Neural progenitor cell (in vitro differentiated cells): ENCODE data around the gene HAUS8. TPM values are rescaled to one million over a fixed set of nuclear protein-coding genes. Genes with fewer than 3 reads are reported as not detected.

ENCODE experiments used
- DNase-seq: peaks from one replicate; pipeline ENCODE4 v3.0.0-alpha.2; 2016; ENCODE audit warnings: low spot score
- H2AFZ ChIP-seq: fragments of 200-600 bp; sonication (generic); replicated peaks from 2 replicates; pipeline ENCODE4 v1.6.1; 2016; ENCODE audit warnings: antibody characterized with exemption
- H3F3A ChIP-seq: fragments of 200-600 bp; sonication (generic); 2 replicates; pipeline ENCODE4 v1.6.1; 2016; ENCODE audit warnings: antibody characterized with exemption, low read depth
- H3K27ac ChIP-seq: fragments of 200-600 bp; sonication (generic); 2 replicates; pipeline ENCODE4 v1.5.1; 2016; ENCODE audit warnings: mild to moderate bottlenecking
- H3K27me3 ChIP-seq: fragments of 200-600 bp; sonication (generic); 2 replicates; pipeline ENCODE4 v1.6.1; 2016; ENCODE audit warnings: mild to moderate bottlenecking, moderate library complexity
- H3K36me3 ChIP-seq: fragments of 200-600 bp; sonication (generic); 2 replicates; pipeline ENCODE4 v1.5.1; 2016
- H3K4me1 ChIP-seq: fragments of 200-600 bp; sonication (generic); 2 replicates; pipeline ENCODE4 v1.6.1; 2016; ENCODE audit warnings: mixed run types
- H3K4me2 ChIP-seq: fragments of 200-600 bp; sonication (generic); 2 replicates; pipeline ENCODE4 v1.6.1; 2016
- H3K4me3 ChIP-seq: fragments of 200-600 bp; sonication (generic); 2 replicates; pipeline ENCODE4 v1.5.1; 2016
- H3K79me2 ChIP-seq: fragments of 200-600 bp; sonication (generic); 2 replicates; pipeline ENCODE4 v1.6.1; 2016; ENCODE audit warnings: low read depth
- H3K9ac ChIP-seq: fragments of 200-600 bp; sonication (generic); 2 replicates; pipeline ENCODE4 v1.6.1; 2016
- H3K9me3 ChIP-seq: fragments of 200-600 bp; sonication (generic); 2 replicates; pipeline ENCODE4 v1.5.1; 2016; ENCODE audit warnings: low read depth
- H4K20me1 ChIP-seq: fragments of 200-600 bp; sonication (generic); 2 replicates; pipeline ENCODE4 v1.6.1; 2016; ENCODE audit warnings: low read depth
- H3K27ac Mint-ChIP-seq: 3 replicates; pipeline ENCODE4 v1.8.0; 2021; ENCODE audit warnings: mixed read lengths
- H3K27me3 Mint-ChIP-seq: 2 replicates; pipeline ENCODE4 v1.8.0; 2022; ENCODE audit warnings: low read depth, mild to moderate bottlenecking, inconsistent platforms, moderate library complexity, mixed read lengths; ENCODE audit not compliant: insufficient read depth
- H3K36me3 Mint-ChIP-seq: 3 replicates; pipeline ENCODE4 v1.8.0; 2021; ENCODE audit warnings: mixed read lengths
- H3K4me1 Mint-ChIP-seq: 3 replicates; pipeline ENCODE4 v1.8.0; 2021; ENCODE audit warnings: mixed read lengths
- H3K4me3 Mint-ChIP-seq: 3 replicates; pipeline ENCODE4 v1.8.0; 2021; ENCODE audit warnings: mild to moderate bottlenecking, moderate library complexity, mixed read lengths
- H3K9me3 Mint-ChIP-seq: 3 replicates; pipeline ENCODE4 v1.8.0; 2020; ENCODE audit warnings: mixed read lengths
- CTCF ChIP-seq: fragments of 200-600 bp; sonication (generic); IDR thresholded peaks from 2 replicates; pipeline ENCODE4 v1.5.1; 2017; ENCODE audit warnings: antibody characterized with exemption, mild to moderate bottlenecking
- EZH2 ChIP-seq: fragments of 200-600 bp; sonication (generic); IDR thresholded peaks from 2 replicates; pipeline ENCODE4 v1.6.1; 2017; ENCODE audit warnings: antibody characterized with exemption, mild to moderate bottlenecking, moderate library complexity
- EZH2phosphoT487 ChIP-seq: fragments of 200-600 bp; sonication (generic); IDR thresholded peaks from 2 replicates; pipeline ENCODE4 v1.6.1; 2017; ENCODE audit warnings: antibody characterized with exemption
- total RNA-seq: library from RNA; depleted of rRNA; stranded (reverse); fragments of >200 nt; gene quantifications from 2 replicates; pipeline ENCODE4 v1.2.3, GENCODE V29; 2015; ENCODE audit warnings: low replicate concordance

HAUS8 gene
- total RNA-seq, 1 donor from 2014 or later, result 15.6 TPM

DNA sequence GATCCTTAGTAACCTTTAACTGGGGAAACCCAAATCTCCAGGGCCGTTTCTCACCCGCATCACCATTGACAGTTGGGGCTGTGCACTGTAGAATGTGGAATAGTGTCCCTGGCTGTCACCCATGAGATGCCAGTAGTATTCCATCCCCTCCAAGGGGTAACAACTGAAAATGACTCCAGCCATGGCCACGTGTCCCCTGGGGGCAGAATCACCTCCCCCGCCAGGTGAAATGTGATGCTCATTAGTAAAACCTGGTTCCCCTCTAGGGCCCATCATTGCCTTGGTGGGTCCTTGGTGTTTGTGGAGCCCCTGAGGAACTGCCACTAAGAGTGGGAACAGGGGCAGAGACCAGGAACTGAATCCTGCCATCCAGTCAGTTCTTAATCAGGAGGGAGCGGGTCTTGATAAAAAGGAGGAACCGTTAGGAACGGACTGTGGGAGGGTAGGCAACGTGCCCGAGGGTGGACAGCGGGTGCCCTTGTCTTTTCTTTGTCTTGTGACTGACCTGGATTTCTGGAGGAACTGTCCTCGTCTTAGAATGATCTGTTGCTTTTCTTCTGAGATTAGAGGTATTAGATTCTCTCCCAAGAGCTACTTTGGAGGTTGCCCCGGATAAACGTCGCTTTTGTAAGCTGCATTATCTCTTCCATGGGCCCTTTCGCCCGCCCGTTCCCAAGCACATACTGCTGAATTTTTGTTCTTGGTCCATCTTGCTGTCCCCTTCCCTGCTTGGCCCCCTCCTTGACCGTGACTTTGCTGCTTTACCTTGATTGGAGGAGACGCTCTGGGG lies 3.9 kb upstream of the HAUS8 start:
- DNase-seq, result peak; percentile 51
- peaks cover 50% of the 10 kb centered on the region for H3K4me1 Mint-ChIP-seq
- peaks cover 24% of the 10 kb centered on the region for H3K4me1 ChIP-seq
- no peak overlapping the region for H2AFZ ChIP-seq
- TF ChIP-seq EZH2, result no peak
- no peak for TF ChIP-seq CTCF
- H3K79me2 ChIP-seq, result peaks cover 67% of the 10 kb centered on the region
- no peak overlapping the region for H3K27ac ChIP-seq
- no peak overlapping the region for H3K9ac ChIP-seq
- no peaks in the 10 kb centered on the region for H3K9me3 Mint-ChIP-seq
- H3K9me3 ChIP-seq, result no peaks in the 10 kb centered on the region
- H3K36me3 Mint-ChIP-seq, result peaks cover 4% of the 10 kb centered on the region
- peaks cover 8% of the 10 kb centered on the region for H3K27me3 ChIP-seq
- H3K27me3 Mint-ChIP-seq, result peaks cover 6% of the 10 kb centered on the region
- H3K4me3 Mint-ChIP-seq, result peak overlapping the region; percentile 79
- H3K4me3 ChIP-seq, result peak overlapping the region; percentile 15
- H3K27ac Mint-ChIP-seq, result peak overlapping the region; percentile 76
- H3K36me3 ChIP-seq, result no peaks in the 10 kb centered on the region
- peak overlapping the region; percentile 65 for H3K4me2 ChIP-seq
- peaks cover 79% of the 10 kb centered on the region for H4K20me1 ChIP-seq
- H3F3A ChIP-seq, result peaks cover 17% of the 10 kb centered on the region

DNA sequence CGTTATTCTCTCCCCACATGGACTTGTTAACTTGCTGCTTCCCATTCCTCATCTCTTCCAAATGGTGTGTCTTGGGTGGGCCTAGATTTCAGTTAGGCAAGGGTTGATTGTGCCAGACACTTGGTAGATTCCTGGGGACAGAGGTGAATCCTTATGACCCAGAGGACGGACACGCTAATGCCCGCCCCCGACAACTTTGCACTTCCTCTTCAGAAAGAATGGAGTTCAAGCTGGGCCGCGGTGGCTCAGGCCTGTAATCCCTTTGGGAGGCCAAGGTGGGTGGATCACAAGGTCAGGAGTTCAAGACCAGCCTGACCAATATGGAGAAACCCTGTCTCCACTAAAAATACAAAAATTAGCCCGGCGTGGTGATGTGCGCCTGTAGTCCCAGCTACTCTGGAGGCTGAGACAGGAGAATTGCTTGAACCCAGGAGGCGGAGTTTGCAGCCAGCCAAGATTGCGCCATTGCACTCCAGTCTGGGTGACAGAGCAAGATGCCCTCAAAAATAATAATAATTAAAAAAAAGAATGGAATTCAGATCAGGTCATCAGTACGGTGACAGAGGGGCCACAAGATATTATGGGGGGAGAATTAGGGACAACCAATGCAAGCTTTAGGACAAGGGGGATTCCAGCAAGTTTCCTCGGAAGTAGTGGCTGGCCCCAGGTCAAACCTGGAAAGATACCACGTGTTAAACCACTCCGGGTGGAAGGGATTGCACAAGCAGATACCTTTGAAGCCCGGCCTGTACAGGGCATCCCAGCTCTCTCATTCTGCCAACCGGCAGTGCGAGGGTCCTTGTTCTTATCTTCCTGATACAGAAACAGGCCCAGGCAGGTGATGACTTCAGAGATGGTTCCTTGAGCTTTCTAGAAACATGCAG lies 3.0 kb upstream of the HAUS8 start:
- Histone ChIP-seq H2AFZ (no peak overlapping the region), H3K9me3 (no peaks in the 10 kb centered on the region), H3K4me2 (no peak overlapping the region), H3K4me3 (no peak overlapping the region), H3K36me3 (no peaks in the 10 kb centered on the region), H3K79me2 (peaks cover 76% of the 10 kb centered on the region), H3F3A (peaks cover 17% of the 10 kb centered on the region), H3K27ac (no peak overlapping the region), H3K9ac (no peak overlapping the region), H4K20me1 (peaks cover 85% of the 10 kb centered on the region), H3K27me3 (peaks cover 8% of the 10 kb centered on the region), H3K4me1 (peaks cover 26% of the 10 kb centered on the region)
- Mint-ChIP-seq H3K9me3 (no peaks in the 10 kb centered on the region), H3K36me3 (peaks cover 7% of the 10 kb centered on the region), H3K4me3 (peak overlapping the region; percentile 98), H3K27me3 (peaks cover 6% of the 10 kb centered on the region), H3K4me1 (peaks cover 57% of the 10 kb centered on the region), H3K27ac (no peak overlapping the region)
- no peak for DNase-seq
- TF ChIP-seq CTCF (no peak), EZH2phosphoT487 (no peak), EZH2 (no peak)

- peak overlapping the region; percentile 98 for H3K4me3 Mint-ChIP-seq
These were observed 2.3 kb upstream of the HAUS8 start for GRCh38 chr19:17077447-17078028.

More at GRCh38 chr19:17077447-17078028, 2.3 kb upstream of the HAUS8 start:
- no peak overlapping the region for H3K4me2 ChIP-seq
- no peaks in the 10 kb centered on the region for H3K9me3 ChIP-seq
- TF ChIP-seq EZH2, result no peak
- TF ChIP-seq EZH2phosphoT487, result no peak
- no peak for TF ChIP-seq CTCF
- Mint-ChIP-seq H3K27me3 (peaks cover 6% of the 10 kb centered on the region), H3K4me1 (peaks cover 56% of the 10 kb centered on the region), H3K36me3 (peaks cover 13% of the 10 kb centered on the region), H3K9me3 (no peaks in the 10 kb centered on the region), H3K27ac (no peak overlapping the region)
- peaks cover 78% of the 10 kb centered on the region for H3K79me2 ChIP-seq
- no peak for DNase-seq
- H3K27me3 ChIP-seq, result peaks cover 8% of the 10 kb centered on the region
- H3F3A ChIP-seq, result peaks cover 17% of the 10 kb centered on the region
- peaks cover 84% of the 10 kb centered on the region for H4K20me1 ChIP-seq
- no peak overlapping the region for H2AFZ ChIP-seq
- no peak overlapping the region for H3K9ac ChIP-seq
- H3K4me1 ChIP-seq, result peaks cover 26% of the 10 kb centered on the region
- no peaks in the 10 kb centered on the region for H3K36me3 ChIP-seq
- H3K27ac ChIP-seq, result no peak overlapping the region
- H3K4me3 ChIP-seq, result no peak overlapping the region
